OCI-LY1 (cell line): ENCODE data around the gene STMN1.

Experiments used
- EZH2 ChIP-seq: fragments of 200-600 bp; sonication (generic), shearing (Covaris generic); IDR thresholded peaks from 2 replicates; pipeline ENCODE4 v1.8.0; 2017; ENCODE audit warnings: borderline replicate concordance, mixed run types, mild to moderate bottlenecking, antibody characterized with exemption, low read length, moderate library complexity, mixed read lengths
- TF ChIP-seq, protein P1 (sequence below): fragments of 200-600 bp; sonication (generic), shearing (Covaris generic); IDR thresholded peaks from 2 replicates; pipeline ENCODE4 v1.5.1; 2017; ENCODE audit warnings: mild to moderate bottlenecking, antibody characterized with exemption, low read length, moderate library complexity, mixed read lengths

DNA sequence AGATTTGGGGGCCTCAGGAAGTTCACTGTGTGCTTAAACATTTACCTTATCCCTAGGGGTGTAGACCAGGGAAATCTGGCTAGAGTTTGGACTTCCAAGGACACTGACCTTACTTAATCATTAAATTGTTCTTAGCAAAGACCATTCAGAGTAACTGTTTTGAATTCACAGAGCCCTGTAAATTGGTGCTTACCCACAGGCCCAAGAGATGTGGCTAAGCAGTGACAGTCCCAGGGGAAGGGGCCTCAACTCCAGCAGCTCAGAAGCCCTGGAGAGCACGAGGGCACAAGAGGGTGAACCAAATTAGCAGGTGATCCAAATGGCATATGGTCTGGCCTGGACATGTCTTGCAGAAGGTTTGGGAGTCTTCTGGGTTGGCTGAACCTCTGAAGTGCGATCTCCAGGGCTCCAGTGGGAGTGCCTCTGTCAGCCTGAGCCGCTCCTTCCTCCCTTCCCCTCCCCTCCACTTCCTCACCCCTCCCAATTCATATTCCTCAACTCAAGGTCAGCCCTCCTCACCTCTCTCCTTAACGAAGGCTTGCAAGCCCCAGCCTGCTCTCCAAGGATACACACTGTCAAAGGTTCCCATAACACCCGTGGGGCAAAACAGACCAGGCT is 35.0 kb downstream of the STMN1 start:
- TF ChIP-seq, protein P1, sequence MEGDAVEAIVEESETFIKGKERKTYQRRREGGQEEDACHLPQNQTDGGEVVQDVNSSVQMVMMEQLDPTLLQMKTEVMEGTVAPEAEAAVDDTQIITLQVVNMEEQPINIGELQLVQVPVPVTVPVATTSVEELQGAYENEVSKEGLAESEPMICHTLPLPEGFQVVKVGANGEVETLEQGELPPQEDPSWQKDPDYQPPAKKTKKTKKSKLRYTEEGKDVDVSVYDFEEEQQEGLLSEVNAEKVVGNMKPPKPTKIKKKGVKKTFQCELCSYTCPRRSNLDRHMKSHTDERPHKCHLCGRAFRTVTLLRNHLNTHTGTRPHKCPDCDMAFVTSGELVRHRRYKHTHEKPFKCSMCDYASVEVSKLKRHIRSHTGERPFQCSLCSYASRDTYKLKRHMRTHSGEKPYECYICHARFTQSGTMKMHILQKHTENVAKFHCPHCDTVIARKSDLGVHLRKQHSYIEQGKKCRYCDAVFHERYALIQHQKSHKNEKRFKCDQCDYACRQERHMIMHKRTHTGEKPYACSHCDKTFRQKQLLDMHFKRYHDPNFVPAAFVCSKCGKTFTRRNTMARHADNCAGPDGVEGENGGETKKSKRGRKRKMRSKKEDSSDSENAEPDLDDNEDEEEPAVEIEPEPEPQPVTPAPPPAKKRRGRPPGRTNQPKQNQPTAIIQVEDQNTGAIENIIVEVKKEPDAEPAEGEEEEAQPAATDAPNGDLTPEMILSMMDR, result no peak
- TF ChIP-seq EZH2, result no peak
